ENCODE data around the gene ASIC4.

The ASIC4 gene

GRCh38 chr2:219536425-219536824 is 22.1 kb downstream of the ASIC4 start:
- no peak for DNase-seq (ENCODE audit: low read depth in 2 of 2)

DNA sequence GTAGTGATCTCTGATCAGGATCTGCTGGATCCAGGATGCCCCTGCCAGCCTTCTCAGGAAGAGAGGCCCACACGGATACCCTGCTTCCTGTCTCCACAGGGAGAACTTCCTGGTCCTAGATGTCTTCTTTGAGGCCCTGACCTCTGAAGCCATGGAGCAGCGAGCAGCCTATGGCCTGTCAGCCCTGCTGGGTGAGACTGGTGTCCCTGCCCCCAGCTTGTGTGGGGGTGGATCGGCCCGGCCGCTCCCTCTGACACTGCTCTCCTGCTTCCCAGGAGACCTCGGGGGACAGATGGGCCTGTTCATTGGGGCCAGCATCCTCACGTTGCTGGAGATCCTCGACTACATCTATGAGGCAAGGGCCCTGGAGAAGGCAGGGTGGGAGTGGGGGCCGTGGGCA is 22.7 kb downstream of the ASIC4 start:
- no peak for DNase-seq (ENCODE audit: low read depth in 2 of 2)

DNA sequence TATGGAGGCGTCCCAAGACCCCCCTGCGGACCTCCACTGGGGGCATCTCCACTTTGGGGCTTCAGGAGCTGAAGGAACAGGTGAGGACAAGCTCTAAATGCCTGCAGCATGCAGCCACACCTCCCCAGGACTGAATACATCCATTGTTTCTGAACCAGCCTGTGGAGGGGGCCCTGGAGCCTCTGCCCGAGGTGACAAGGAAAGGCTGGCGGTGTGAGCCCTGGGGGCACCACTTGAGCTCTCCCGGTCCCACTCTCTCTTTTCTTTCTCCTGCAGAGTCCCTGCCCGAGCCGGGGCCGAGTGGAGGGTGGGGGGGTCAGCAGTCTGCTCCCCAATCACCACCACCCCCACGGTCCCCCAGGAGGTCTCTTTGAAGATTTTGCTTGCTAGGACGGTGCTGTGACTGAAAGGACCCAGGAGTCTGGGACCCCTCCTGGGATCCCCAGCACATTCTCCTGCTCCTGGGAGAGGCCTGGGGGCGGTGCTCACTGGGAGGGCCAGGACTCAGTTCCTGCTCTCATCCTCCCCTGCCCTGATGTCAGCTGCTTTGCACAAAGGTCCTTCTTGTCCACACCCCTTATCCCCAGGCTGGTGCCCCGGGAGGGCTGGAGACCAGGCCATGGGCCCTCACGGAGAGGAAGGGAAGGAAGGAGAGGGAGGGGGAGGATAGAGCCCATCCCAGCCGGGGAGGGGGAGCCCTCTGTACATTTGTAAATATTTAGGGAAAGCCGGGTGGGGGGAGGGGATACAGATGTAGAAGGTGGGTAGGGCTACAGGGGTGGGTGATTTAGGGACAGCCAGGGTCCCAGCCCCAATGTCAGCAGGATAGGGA is 23.6 kb downstream of the ASIC4 start:
- DNase-seq (ENCODE audit: low read depth in 2 of 2) = no peak

GRCh38 chr2:219538504-219538951 is 24.2 kb downstream of the ASIC4 start:
- DNase-seq (ENCODE audit: low read depth in 2 of 2) = no peak

- no peak for DNase-seq (ENCODE audit: low read depth in 2 of 2)
These were observed 24.9 kb downstream of the ASIC4 start for GRCh38 chr2:219538956-219539788.

- no peak for DNase-seq (ENCODE audit: low read depth in 2 of 2)
These were observed 25.8 kb downstream of the ASIC4 start for GRCh38 chr2:219539926-219540678.

GRCh38 chr2:219540784-219541504 is 26.7 kb downstream of the ASIC4 start:
- DNase-seq (ENCODE audit: low read depth in 2 of 2) = no peak

DNA sequence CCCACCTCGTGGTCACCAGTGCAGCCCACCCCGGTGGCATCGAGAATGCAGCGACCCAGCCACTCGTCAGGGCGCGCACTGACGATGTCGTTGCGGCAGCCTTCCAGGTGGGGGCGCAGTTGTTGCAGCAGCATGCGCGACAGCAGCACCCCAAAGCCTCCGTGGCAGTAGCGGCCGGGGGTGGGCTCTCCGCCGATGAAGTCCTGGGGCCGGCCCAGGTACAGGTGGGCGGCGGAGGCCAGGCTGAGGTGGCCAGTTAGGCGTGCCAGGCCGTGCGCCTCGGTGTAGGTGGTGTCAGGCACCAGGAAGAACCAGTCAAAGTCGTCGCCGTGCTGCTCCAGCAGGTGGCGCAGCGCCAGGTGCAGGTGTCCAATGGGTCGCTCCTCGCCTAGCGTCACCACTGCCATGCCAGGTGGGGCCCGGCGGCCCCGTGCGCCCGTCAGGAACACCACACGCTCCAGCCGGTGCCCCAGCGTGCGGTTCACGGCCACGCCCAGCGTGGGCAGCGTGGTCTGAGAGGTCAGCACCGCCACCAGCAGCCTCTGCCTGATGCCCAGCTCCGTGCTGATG is 27.4 kb downstream of the ASIC4 start:
- DNase-seq (ENCODE audit: low read depth in 2 of 2) = no peak

DNA sequence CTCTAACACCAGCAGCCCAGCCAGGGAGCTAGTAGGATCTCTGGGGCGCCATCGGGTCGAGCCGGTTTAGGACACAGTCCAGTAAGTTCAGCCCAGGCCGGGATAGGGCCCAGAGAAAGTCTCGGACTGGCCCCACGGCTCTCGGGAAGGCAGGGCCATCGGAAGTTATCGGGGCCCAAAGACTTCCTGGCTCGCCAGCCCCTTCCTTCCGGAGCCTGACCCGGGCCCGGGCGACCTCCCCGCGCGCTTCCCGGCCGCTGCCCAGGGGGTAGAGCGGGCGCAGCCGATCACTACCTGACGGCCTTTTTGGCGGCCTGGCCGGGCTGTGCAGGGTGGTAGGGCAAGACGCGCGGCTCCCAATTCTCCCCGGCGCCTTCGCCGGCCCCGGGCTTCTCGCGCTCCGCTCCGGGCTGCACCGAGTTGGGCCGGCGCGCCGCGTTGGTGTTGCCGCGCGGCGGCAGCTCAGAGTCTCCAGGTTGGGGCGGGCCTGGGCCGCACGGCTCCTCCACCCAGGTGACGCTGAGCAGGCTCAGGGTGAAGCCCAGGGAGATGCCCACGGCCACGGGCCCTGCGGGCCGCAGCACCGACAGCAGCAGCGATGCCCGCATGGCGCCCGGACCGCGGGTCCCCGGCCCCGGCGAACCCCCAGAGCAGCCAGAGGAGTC is 28.8 kb downstream of the ASIC4 start:
- no peak for DNase-seq (ENCODE audit: low read depth in 2 of 2)

GRCh38 chr2:219543596-219544358 is 29.5 kb downstream of the ASIC4 start, which contains the start of the genes CHPF and TMEM198:
Gene CHPF (minus strand): TSS chr2:219543809. CDS start chr2:219543538, 271 bp downstream.
Gene TMEM198 (plus strand): TSS chr2:219544028. CDS start chr2:219544728, 700 bp downstream.
- peak; percentile 97 for DNase-seq (ENCODE audit: low read depth in 2 of 2)

DNA sequence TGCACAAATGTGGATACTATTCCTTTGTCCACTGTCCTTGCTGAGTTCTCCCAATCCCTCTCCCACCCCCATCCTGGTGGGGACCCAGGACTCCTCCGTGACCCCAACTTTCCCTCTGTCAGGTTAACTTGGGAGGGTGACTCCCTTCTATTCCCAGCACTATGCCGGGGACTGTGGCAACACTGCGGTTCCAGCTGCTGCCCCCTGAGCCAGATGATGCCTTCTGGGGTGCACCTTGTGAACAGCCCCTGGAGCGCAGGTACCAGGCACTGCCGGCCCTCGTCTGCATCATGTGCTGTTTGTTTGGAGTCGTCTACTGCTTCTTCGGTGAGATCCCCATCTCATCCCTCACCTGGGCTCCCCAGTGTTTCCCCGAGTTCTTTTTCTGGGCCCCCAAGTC is 30.3 kb downstream of the ASIC4 start:
- DNase-seq (ENCODE audit: low read depth in 2 of 2) = no peak

GRCh38 chr2:219545295-219545942 is 31.1 kb downstream of the ASIC4 start:
- no peak for DNase-seq (ENCODE audit: low read depth in 2 of 2)

- no peak for DNase-seq (ENCODE audit: low read depth in 2 of 2)
These were observed 31.7 kb downstream of the ASIC4 start for GRCh38 chr2:219545943-219546352.

- no peak for DNase-seq (ENCODE audit: low read depth in 2 of 2)
These were observed 33.3 kb downstream of the ASIC4 start for GRCh38 chr2:219547621-219548020.

- DNase-seq (ENCODE audit: low read depth in 2 of 2) = no peak
These were observed 34.7 kb downstream of the ASIC4 start for GRCh38 chr2:219548990-219549389.

GRCh38 chr2:219549619-219550018 is 35.3 kb downstream of the ASIC4 start:
- no peak for DNase-seq (ENCODE audit: low read depth in 2 of 2)

DNA sequence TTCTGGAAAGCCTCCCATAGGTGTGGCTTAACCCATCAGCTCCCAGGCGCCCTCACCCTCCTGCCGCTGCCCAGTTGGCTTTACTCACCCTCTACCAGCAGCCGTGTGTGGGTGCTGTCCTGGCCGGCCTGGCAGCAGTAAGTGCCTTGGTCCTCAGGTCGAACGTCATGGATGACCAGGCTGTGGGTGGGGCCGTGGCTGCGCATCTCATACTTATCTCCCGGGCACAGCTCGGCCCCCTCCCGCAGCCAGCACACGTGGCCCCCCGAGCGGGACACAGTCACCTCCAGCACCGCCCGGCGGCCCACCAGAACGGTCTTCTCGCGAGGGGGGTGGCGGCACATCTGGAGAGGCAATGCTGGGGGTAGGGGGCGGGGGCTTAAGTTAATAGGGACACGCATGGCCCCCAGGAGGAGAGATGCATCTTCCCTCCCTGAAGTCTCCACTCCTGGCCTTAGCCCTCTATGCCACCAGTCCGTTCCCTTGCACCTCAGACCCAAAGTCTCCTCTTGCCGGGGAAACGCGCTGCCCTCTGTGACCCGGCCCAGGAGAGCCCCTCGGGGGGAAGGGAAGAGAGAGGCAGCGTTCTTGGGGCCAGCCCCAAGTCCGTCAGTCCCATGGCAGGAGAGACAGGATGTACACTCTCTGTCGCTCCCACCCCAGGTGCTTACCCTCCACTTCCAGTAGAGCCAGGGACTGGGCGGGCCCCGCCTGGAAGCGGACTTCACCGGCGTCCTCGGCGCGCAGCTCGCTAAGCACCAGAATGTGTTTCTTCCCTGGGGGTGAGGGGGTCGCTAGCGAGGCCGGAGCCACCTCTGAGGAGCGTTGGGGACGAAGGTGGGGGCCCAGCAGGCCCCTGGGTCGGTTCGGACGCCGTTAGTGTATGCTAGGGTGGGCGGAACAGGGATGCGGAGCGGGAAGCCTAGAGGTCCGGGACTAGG is 37.4 kb downstream of the ASIC4 start:
- DNase-seq (ENCODE audit: low read depth in 2 of 2) = no peak
